SK-N-SH (cell line): ENCODE measurements around the gene LENG1. TPM values are rescaled to one million over a fixed set of nuclear protein-coding genes. Genes with fewer than 3 reads are reported as not detected.

ENCODE experiments used
- CTCF ChIA-PET: fragments of 300-600, 350-600 bp; formaldehyde crosslinking; extraction: SDS; loops from one replicate; lab custom pipeline; 2021; lab: Yijun Ruan, JAX
- POLR2A ChIA-PET: fragments of 350-600 bp; sonication (Branson Sonifier 250); formaldehyde crosslinking; extraction: SDS; loops from one replicate; lab custom pipeline; 2020; ENCODE audit warnings: antibody characterized with exemption, inconsistent platforms; lab: Yijun Ruan, JAX
- DNase-seq: peaks from one replicate; pipeline ENCODE4 v3.0.0; 2012
- H2AFZ ChIP-seq: fragments of 200-600 bp; sonication (generic); 2 replicates; pipeline ENCODE4 v1.8.1; 2016; ENCODE audit warnings: antibody characterized with exemption, mild to moderate bottlenecking, low read depth
- H3F3A ChIP-seq: fragments of 200-600 bp; sonication (generic); replicated peaks from 2 replicates; pipeline ENCODE3; 2016; ENCODE audit warnings: antibody characterized with exemption, mild to moderate bottlenecking; ENCODE audit not compliant: insufficient read depth
- H3K27ac ChIP-seq, 2 experiments: fragments of 200-500 bp in 1 of 2; fragments of 200-600 bp in 1 of 2; sonication (Bioruptor generic) in 1 of 2; sonication (generic), shearing (Covaris generic) in 1 of 2; 2 replicates each; pipeline versions ENCODE4 v1.5.1 to v1.6.1; 2014 to 2016; ENCODE audit warnings: low read depth in 2 of 2, inconsistent platforms in 1 of 2, low read length in 1 of 2, mild to moderate bottlenecking in 1 of 2, mixed read lengths in 1 of 2
- H3K27me3 ChIP-seq: fragments of 200-600 bp; sonication (generic), shearing (Covaris generic); 2 replicates; pipeline ENCODE4 v1.6.1; 2016; ENCODE audit warnings: mixed run types; ENCODE audit not compliant: insufficient read depth
- H3K36me3 ChIP-seq, 2 experiments: fragments of 200-500 bp in 1 of 2; fragments of 200-600 bp in 1 of 2; sonication (Bioruptor generic) in 1 of 2; sonication (generic) in 1 of 2; replicated peaks in 1 of 2; 2 replicates each; pipeline versions ENCODE3 to v1.5.1; 2014 to 2016; ENCODE audit warnings: low read length in 1 of 2, mild to moderate bottlenecking in 1 of 2; ENCODE audit not compliant: insufficient read depth in 2 of 2, control insufficient read depth in 1 of 2
- H3K4me1 ChIP-seq, 2 experiments: fragments of 200-500 bp in 1 of 2; fragments of 200-600 bp in 1 of 2; sonication (Bioruptor generic) in 1 of 2; sonication (generic), shearing (Covaris generic) in 1 of 2; 2 replicates each; pipeline versions ENCODE4 v1.5.1 to v1.6.1; 2014 to 2016; ENCODE audit warnings: low read depth in 1 of 2, low read length in 1 of 2, mixed run types in 1 of 2; ENCODE audit not compliant: insufficient read depth in 2 of 2, control insufficient read depth in 1 of 2
- H3K4me2 ChIP-seq: fragments of 200-600 bp; sonication (generic), shearing (Covaris generic); 2 replicates; pipeline ENCODE4 v1.6.1; 2017; ENCODE audit warnings: mixed run types
- H3K4me3 ChIP-seq, 2 experiments: fragments of 200-500 bp in 1 of 2; fragments of 200-600 bp in 1 of 2; sonication (Bioruptor generic) in 1 of 2; sonication (generic), shearing (Covaris generic) in 1 of 2; 2 replicates each; pipeline versions ENCODE4 v1.5.1 to v1.8.1; 2014 to 2016; ENCODE audit warnings: low read depth in 2 of 2, inconsistent platforms in 1 of 2, low read length in 1 of 2, mild to moderate bottlenecking in 1 of 2, mixed read lengths in 1 of 2, moderate library complexity in 1 of 2
- H3K79me2 ChIP-seq: fragments of 200-600 bp; sonication (generic); 2 replicates; pipeline ENCODE4 v1.8.1; 2017; ENCODE audit warnings: mild to moderate bottlenecking; ENCODE audit not compliant: insufficient read depth
- H3K9ac ChIP-seq: fragments of 200-600 bp; sonication (generic); 2 replicates; pipeline ENCODE4 v1.6.1; 2017; ENCODE audit warnings: mixed run types
- H3K9me2 ChIP-seq: fragments of 200-600 bp; sonication (generic); 2 replicates; pipeline ENCODE4 v1.6.1; 2017; ENCODE audit warnings: mixed run types
- H3K9me3 ChIP-seq: fragments of 200-600 bp; sonication (generic); 2 replicates; pipeline ENCODE4 v1.6.1; 2017; ENCODE audit warnings: mixed run types, mild to moderate bottlenecking, moderate library complexity
- H4K20me1 ChIP-seq: fragments of 200-600 bp; sonication (generic); 2 replicates; pipeline ENCODE4 v1.6.1; 2017; ENCODE audit warnings: mild to moderate bottlenecking, mixed run types; ENCODE audit not compliant: insufficient read depth
- CHD2 ChIP-seq: fragments of 150-350 bp; IDR thresholded peaks from 2 replicates; pipeline ENCODE4 v1.6.1; 2018; ENCODE audit warnings: low read length; ENCODE audit not compliant: partially characterized antibody
- CTCF ChIP-seq: fragments of 200-600 bp; sonication (generic); IDR thresholded peaks from 2 replicates; pipeline ENCODE4 v1.6.1; 2017; ENCODE audit warnings: antibody characterized with exemption, mild to moderate bottlenecking, moderate library complexity
- EZH2phosphoT487 ChIP-seq: fragments of 200-600 bp; sonication (generic); IDR thresholded peaks from 2 replicates; pipeline ENCODE4 v1.6.1; 2017; ENCODE audit warnings: low read depth, mixed run types, mild to moderate bottlenecking, antibody characterized with exemption, moderate library complexity, borderline replicate concordance
- MXI1 ChIP-seq: IDR thresholded peaks from 2 replicates; pipeline ENCODE4 v1.6.1; 2012; ENCODE audit warnings: mild to moderate bottlenecking, low read depth, low read length, improper control_type of control experiment
- NFIC ChIP-seq: IDR thresholded peaks from 2 replicates; pipeline ENCODE4 v1.4.0; 2012; ENCODE audit warnings: borderline replicate concordance
- POLR2AphosphoS5 ChIP-seq: IDR thresholded peaks from 2 replicates; pipeline ENCODE4 v1.6.1; 2012; ENCODE audit warnings: low read depth, low read length
- RXRA ChIP-seq: IDR thresholded peaks from 2 replicates; pipeline ENCODE4 v1.4.0; 2012; ENCODE audit warnings: low read depth, mild to moderate bottlenecking, borderline replicate concordance
- SIN3A ChIP-seq: IDR thresholded peaks from 2 replicates; pipeline ENCODE4 v1.6.1; 2012; ENCODE audit warnings: low read depth, mild to moderate bottlenecking, low read length, moderate library complexity, borderline replicate concordance
- SMC3 ChIP-seq: IDR thresholded peaks from 2 replicates; pipeline ENCODE4 v1.6.1; 2012; ENCODE audit warnings: low read depth, low read length, improper control_type of control experiment
- TCF12 ChIP-seq: IDR thresholded peaks from 2 replicates; pipeline ENCODE4 v1.4.0; 2012
- TEAD4 ChIP-seq: IDR thresholded peaks from 2 replicates; pipeline ENCODE4 v1.4.0; 2012; ENCODE audit warnings: mild to moderate bottlenecking, borderline replicate concordance; ENCODE audit not compliant: insufficient read depth
- USF2 ChIP-seq: fragments of 150-350 bp; IDR thresholded peaks from 2 replicates; pipeline ENCODE4 v1.6.1; 2017; ENCODE audit warnings: antibody characterized with exemption, low read length, low read depth, borderline replicate concordance
- WGBS: methylation state at CpG from one replicate; pipeline ENCODE4 v1.1.6; 2017; ENCODE audit warnings: low lambda C conversion rate; 5-methylcytosine and 5-hydroxymethylcytosine counted together
- polyA plus RNA-seq, 3 experiments: library from polyadenylated mRNA; depleted of rRNA; stranded (reverse); fragments of >200 nt; gene quantifications; 2 replicates each; pipeline ENCODE4 v1.2.3, GENCODE V29; 2012

The LENG1 gene
- polyA plus RNA-seq, 1 of the 3 experiments (the other 2 are of a cell fraction): 11.4 TPM

GRCh38 chr19:54156490-54156889 is 3.0 kb downstream of the LENG1 start:
- Histone ChIP-seq H4K20me1 (no peaks in the 10 kb centered on the region), H3K4me2 (no peak overlapping the region), H2AFZ (no peak overlapping the region), H3K9me2 (no peaks in the 10 kb centered on the region), H3K27me3 (no peaks in the 10 kb centered on the region), H3K9ac (no peak overlapping the region), H3K36me3 (peaks cover 27 to 57% of the 10 kb centered on the region in 2 experiments), H3K79me2 (peaks cover 19% of the 10 kb centered on the region; the same call in 1 of the 2 replicates), H3K27ac (no peak overlapping the region), H3K4me3 (no peak overlapping the region), H3F3A (peaks cover 16% of the 10 kb centered on the region), H3K4me1 (peaks cover 7 to 17% of the 10 kb centered on the region in 2 experiments; a peak in 2 of 4 replicates), H3K9me3 (no peaks in the 10 kb centered on the region)
- ChIA-PET POLR2A (no interaction called here), CTCF (no interaction called here)
- TF ChIP-seq CHD2: no peak
- TF ChIP-seq TCF12: no peak
- no peak for TF ChIP-seq RXRA
- TF ChIP-seq SMC3: no peak
- no peak for TF ChIP-seq USF2
- TF ChIP-seq POLR2AphosphoS5: no peak; the same call in 1 of the 2 replicates
- TF ChIP-seq NFIC: no peak
- TF ChIP-seq TEAD4: no peak
- TF ChIP-seq MXI1: no peak
- WGBS: 89% methylated on average over 11 of the region's 11 CpGs
- no peak for DNase-seq

GRCh38 chr19:54155694-54156093 is 3.8 kb downstream of the LENG1 start:
- H3K9me2 ChIP-seq: no peaks in the 10 kb centered on the region
- no peaks in the 10 kb centered on the region for H3K9me3 ChIP-seq
- no peak for DNase-seq
- no peak overlapping the region for H3K27ac ChIP-seq
- H3K4me1 ChIP-seq: peaks cover 7 to 13% of the 10 kb centered on the region in 2 experiments; a peak in 2 of 4 replicates
- ChIA-PET POLR2A (no interaction called here), CTCF (interaction anchor here (0.7 kb wide), 1 partner anchor 11 kb away, joined by 3 read pairs; no protein-coding TSS in a partner anchor)
- 91% methylated on average over 19 of the region's 19 CpGs for WGBS
- H4K20me1 ChIP-seq: no peaks in the 10 kb centered on the region
- H3K4me3 ChIP-seq: no peak overlapping the region
- H3K4me2 ChIP-seq: no peak overlapping the region
- no peak for TF ChIP-seq MXI1
- no peak for TF ChIP-seq TCF12
- TF ChIP-seq CTCF: no peak
- TF ChIP-seq SIN3A: no peak
- TF ChIP-seq EZH2phosphoT487: no peak
- no peaks in the 10 kb centered on the region for H3K27me3 ChIP-seq
- H2AFZ ChIP-seq: no peak overlapping the region
- peaks cover 19% of the 10 kb centered on the region for H3F3A ChIP-seq
- H3K9ac ChIP-seq: no peak overlapping the region
- peaks cover 33 to 61% of the 10 kb centered on the region in 2 experiments for H3K36me3 ChIP-seq
- H3K79me2 ChIP-seq: peaks cover 12% of the 10 kb centered on the region; the same call in 1 of the 2 replicates
